ENCODE measurements around the gene MTIF3. TPM values are rescaled to one million over a fixed set of nuclear protein-coding genes. Genes with fewer than 3 reads are reported as not detected.

Gene MTIF3
- total RNA-seq, 1 experiment from 2014 or later = 51.2 TPM

DNA sequence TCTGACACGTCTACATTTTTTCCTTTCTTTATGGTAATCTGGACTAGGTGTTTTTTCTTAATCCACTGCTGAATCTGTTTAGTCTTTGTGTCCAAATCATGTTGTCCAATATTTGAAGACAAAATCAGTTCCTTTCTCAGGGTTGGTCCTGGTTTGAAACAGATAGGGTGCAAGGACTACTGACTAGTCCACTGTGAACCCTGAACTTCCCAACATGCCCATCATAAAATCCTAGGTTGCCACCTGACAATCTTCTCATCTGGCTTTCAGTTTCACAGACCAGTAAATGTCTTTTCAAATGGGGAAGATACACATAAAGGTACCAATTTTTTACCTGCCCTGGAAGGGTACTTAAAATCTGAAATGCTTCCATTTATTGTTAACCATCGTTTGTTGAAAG, 13.2 kb downstream of the MTIF3 start:
- no peak for DNase-seq
- Histone ChIP-seq H3K9me3 (replicated peaks) (no peaks in the 10 kb centered on the region), H3K36me3 (peaks cover 28% of the 10 kb centered on the region), H3K27me3 (no peaks in the 10 kb centered on the region), H3K4me3 (no peak overlapping the region), H3K27ac (no peak overlapping the region), H3K4me1 (no peaks in the 10 kb centered on the region)

DNA sequence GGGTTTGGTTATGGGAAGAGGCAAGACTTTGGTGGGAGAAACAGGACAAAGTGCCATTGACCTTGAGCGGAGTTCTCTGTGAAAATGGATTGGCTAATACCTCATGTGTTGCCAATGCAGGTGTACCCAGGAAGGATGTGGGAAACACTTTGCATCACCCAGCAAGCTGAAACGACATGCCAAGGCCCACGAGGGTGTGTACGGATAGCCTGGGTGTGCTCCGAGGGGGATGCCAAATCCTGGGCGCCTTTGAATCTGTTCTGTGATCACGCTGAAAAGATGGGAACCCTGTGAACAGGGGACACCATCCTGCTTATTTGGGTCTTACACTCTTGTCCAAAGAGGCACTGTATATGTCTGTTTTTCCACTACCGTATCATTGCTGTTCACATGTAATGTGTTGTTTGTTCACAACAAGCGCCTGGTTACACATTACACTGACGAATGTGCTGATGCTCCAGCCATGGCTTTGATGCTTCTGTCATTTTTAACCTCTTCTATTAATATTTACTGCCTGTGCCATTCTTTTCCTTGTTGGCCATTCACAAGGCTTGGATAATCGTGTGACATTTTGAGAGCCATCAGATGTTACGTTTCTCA, 17.7 kb downstream of the MTIF3 start:
- Histone ChIP-seq H3K36me3 (peaks cover 55% of the 10 kb centered on the region), H3K27me3 (no peaks in the 10 kb centered on the region), H3K4me1 (peaks cover 6% of the 10 kb centered on the region; the same call in 1 of the 2 replicates), H3K4me3 (no peak overlapping the region), H3K9me3 (replicated peaks) (no peaks in the 10 kb centered on the region), H3K27ac (no peak overlapping the region)
- DNase-seq = no peak

DNA sequence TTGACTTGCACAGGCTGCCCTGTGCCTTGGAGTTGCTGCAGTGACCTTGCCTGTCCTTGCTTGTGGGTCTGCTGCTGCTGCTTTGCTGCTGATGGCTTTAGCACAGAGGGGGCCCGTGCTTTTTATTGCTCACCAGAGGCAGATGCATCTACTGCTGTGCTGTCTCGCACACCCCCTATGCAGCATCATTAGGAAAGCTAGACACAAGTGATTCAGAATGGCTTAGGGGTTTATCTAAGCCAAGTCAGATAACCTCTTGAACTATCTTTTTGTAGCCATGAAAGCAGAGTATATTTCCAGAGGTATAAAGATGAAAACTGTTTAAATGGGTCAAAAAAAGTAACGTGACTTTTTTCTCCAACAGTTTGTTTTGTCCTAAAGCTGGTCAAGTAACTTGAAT, 18.2 kb downstream of the MTIF3 start:
- no peak overlapping the region for H3K27ac ChIP-seq
- H3K36me3 ChIP-seq = peaks cover 56% of the 10 kb centered on the region
- H3K4me1 ChIP-seq = peaks cover 6% of the 10 kb centered on the region; the same call in 1 of the 2 replicates
- no peaks in the 10 kb centered on the region for H3K9me3 ChIP-seq (replicated peaks)
- H3K27me3 ChIP-seq = no peaks in the 10 kb centered on the region
- no peak for DNase-seq
- no peak overlapping the region for H3K4me3 ChIP-seq

DNA sequence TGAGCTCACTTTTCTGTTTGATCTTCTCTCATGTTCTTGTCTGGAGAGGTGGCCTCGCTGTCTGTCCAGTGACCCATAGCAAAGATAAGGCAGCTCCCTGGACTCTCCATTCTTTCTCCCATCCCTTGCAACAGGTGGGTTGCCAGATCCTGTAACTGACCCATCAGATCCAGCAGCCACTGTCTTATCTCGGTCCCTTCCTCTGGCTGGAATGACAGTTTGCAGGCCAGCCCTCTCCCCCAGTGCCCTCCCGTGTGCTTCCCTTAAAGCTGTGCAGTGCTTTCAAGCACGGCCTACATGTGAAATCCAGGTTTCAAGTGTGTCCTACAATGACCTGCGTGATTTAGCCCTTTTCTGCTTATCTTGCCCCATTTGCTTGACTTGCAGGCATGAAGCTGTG, 22.2 kb downstream of the MTIF3 start:
- no peaks in the 10 kb centered on the region for H3K9me3 ChIP-seq (replicated peaks)
- H3K4me3 ChIP-seq = no peak overlapping the region
- H3K27ac ChIP-seq = no peak overlapping the region
- no peak for DNase-seq
- H3K4me1 ChIP-seq = peaks cover 14% of the 10 kb centered on the region; the same call in 1 of the 2 replicates
- H3K27me3 ChIP-seq = no peaks in the 10 kb centered on the region
- H3K36me3 ChIP-seq = peaks cover 42% of the 10 kb centered on the region

DNA sequence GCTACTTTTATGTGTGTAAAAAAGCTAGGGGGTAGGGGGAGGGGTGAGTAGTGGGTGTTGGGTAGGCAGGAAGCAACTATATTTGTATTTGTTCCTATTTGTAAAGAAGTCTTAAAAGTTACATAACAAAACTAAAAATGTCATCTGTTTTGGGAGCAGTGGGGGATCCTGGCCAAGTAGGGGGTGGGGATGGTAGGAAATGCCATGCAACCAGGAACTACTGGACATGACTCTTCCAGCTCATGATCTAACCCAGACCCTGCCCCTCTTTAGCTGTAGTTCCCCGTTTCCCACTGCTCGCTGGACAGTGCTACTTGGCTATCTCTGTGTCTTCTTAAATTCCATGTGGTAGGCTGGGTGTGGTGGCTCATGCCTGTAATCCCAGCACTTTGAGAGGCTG, 22.7 kb downstream of the MTIF3 start:
- no peaks in the 10 kb centered on the region for H3K9me3 ChIP-seq (replicated peaks)
- peaks cover 14% of the 10 kb centered on the region; the same call in 1 of the 2 replicates for H3K4me1 ChIP-seq
- H3K4me3 ChIP-seq = no peak overlapping the region
- no peak for DNase-seq
- no peak overlapping the region for H3K27ac ChIP-seq
- H3K27me3 ChIP-seq = no peaks in the 10 kb centered on the region
- peaks cover 37% of the 10 kb centered on the region for H3K36me3 ChIP-seq

DNA sequence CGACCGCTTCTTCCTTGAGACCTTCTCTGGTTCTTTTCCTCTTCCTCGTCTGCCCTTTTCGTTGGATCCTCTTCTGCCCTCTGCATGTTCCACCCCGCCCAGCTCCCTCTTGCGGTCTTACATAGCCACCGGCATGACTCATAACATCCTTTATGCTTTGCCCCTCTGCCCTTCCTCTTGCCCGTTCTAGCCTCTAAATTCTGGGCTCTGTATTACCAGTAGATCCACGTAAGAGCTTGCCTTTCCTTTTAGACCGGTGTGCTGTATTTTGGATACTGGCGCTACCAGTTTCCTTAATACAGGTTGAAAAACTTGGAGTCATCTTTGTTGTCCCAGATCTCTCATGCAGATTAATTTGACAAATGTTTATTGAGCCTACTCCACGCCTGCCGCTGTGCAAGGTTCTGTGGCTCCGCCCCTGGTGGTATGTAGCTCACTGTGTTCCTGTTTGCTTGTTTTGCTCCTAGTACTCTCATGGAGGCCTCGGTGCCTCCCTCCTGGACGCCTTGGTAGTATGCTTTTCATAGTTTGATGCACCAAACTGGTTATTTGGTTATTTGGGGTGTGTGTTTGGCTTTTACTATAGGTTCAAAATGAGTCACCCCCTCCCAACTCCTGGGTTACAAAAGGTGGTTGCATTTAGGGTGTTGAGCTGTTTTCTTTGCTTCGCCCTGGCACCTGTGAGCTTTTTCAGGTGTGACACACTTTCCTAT, 24.3 kb downstream of the MTIF3 start:
- Histone ChIP-seq H3K4me1 (peaks cover 14% of the 10 kb centered on the region; the same call in 1 of the 2 replicates), H3K27ac (peak overlapping the region; percentile 73; the same call in 1 of the 2 replicates), H3K9me3 (replicated peaks) (no peaks in the 10 kb centered on the region), H3K27me3 (no peaks in the 10 kb centered on the region), H3K4me3 (peak overlapping the region; percentile 76), H3K36me3 (peaks cover 22% of the 10 kb centered on the region)
- DNase-seq = peak; percentile 78 to 84

DNA sequence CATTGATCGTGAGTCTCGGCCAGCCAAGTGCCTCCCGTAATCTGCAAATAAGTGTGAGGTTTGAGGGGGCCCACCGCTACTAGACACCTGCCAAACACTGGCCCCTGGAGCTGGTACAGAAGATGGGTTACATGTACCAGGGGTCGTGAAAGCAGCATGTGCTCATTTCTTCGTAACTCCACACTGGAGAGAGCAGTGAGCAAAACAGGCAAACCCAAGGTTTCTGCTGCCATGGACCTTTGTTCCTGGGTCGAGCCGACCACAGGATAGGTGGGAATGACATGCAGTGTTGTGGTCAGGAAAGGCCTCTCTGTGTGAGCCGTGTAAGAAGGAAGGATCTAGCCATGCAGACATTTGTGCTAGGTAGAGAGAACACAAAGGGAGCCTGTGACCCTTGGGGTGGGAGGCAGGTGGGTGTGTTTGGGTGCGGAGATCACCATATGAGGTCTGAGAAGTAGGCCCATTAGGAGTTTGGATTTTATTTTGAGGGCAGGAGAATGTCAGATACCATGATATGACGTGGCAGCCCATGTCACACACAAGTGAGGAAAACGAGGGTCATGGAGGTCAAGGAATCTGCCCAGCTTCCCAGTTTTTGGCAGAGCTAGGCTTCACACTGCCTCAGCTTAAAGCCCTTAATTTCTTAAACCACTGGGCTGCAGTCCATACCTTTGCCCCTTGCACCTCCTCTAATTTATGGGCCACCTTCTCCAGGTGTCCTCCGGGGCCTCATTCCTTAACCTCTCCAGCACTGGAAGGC, 25.0 kb downstream of the MTIF3 start:
- peaks cover 14% of the 10 kb centered on the region for H3K36me3 ChIP-seq
- peak overlapping the region; percentile 76 for H3K4me3 ChIP-seq
- peak overlapping the region; percentile 73 for H3K27ac ChIP-seq
- peaks cover 14% of the 10 kb centered on the region; the same call in 1 of the 2 replicates for H3K4me1 ChIP-seq
- H3K27me3 ChIP-seq = no peaks in the 10 kb centered on the region
- DNase-seq = no peak
- H3K9me3 ChIP-seq (replicated peaks) = no peaks in the 10 kb centered on the region

DNA sequence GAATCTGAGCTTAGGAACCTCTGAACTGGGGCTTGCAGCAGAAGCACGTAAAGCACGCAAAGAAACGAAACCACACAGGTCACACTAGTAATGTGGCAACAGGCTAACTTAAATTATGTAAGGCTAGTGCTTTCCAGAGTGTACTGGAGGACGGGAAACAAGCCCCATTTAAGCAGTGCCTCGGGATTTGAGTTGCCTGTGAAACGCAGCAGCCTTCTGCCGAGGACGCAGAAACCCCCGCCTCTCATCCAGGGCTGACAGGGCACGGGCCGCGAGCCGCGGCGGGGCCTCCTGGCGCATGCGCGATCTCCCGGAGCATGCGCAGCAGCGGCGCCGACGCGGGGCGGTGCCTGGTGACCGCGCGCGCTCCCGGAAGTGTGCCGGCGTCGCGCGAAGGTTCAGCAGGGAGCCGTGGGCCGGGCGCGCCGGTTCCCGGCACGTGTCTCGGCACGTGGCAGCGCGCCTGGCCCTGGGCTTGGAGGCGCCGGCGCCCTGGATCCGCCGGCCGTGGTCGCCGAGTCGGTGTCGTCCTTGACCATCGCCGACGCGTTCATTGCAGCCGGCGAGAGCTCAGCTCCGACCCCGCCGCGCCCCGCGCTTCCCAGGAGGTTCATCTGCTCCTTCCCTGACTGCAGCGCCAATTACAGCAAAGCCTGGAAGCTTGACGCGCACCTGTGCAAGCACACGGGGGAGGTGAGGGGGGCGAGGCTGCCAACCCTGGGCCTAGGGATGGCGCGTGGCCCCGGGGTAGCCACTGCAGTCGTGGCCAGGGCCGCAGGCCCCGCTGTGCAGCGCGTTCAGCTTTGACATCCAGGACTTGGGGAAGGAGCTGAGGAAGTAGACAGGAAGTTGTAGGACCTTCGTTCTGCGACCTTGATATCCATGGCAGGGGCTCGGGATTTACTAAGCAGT, 25.9 kb downstream of the MTIF3 start, which contains the start of gene GTF3A:
GTF3A (plus strand) TSS at position 374 of the 912 bp plus-strand sequence.
- Histone ChIP-seq H3K36me3 (peaks cover 7% of the 10 kb centered on the region), H3K9me3 (replicated peaks) (no peaks in the 10 kb centered on the region), H3K4me3 (peak within 1 kb of the TSS; percentile 76), H3K4me1 (peaks cover 10% of the 10 kb centered on the region; the same call in 1 of the 2 replicates), H3K27ac (peak within 1 kb of the TSS; percentile 73), H3K27me3 (no peaks in the 10 kb centered on the region)
- peak; percentile 85 to 90 for DNase-seq

DNA sequence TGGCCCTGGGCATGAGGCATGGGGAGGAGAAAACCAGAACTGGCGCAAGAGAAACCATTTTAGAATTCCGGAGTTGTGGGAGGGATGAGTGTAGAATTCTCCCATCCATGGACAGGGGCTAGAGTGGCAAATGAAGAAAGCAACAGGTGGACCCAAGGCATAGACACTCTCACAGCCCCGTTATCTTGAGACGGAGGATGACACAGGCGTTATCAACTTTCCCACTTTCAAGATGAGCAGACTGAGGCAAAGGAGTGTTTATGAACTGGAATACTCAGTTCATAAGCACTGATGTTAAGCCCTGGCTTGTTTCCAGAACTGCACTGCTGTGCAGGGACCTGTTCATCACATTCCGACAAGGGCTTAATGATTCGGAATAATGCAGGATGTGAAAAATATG, 27.0 kb downstream of the MTIF3 start:
- Histone ChIP-seq H3K36me3 (0 out of 2 replicates have a peak, but pooled peaks cover 4% of the 10 kb centered on the region), H3K9me3 (replicated peaks) (no peaks in the 10 kb centered on the region), H3K27ac (no peak overlapping the region), H3K4me1 (peaks cover 8% of the 10 kb centered on the region; the same call in 1 of the 2 replicates), H3K4me3 (no peak overlapping the region), H3K27me3 (0 out of 2 replicates have a peak, but pooled peaks cover 5% of the 10 kb centered on the region)
- DNase-seq = no peak

DNA sequence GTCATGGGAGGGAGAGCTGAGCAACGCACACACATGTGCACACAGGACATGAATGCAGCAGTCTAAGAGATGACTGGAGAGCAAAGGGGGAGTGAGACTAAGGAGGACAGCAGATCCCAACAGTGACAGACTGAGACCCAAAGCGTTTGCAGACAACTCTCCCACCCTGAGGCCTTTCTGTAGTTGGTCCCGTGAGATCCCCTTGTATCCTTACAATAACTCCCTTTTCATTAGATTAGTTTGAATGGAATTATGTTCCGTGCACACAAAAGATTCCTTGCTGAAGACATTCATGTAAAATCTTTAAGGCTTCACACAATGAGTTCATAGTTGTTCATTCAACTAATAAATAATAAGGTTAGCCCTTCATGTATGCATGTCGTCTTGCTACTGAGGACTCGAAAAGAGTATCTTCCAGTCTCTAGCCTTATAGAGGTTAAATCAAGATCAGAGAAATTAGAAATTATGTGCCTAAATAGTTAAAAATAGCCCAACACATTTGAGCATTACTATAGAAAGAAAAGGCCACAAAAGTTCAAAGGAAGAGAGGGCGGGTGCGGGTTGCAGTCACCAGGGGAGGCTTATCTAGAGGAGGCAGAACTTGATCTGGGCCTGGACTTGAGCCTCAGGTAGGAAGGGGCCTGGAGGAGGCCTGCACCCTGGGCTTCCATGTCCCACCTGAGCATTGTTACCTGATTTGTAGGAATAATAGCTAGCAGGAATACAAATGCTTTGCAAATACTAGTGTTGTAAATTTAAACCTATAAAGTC, 29.1 kb downstream of the MTIF3 start:
- Histone ChIP-seq H3K27ac (no peak overlapping the region), H3K9me3 (replicated peaks) (no peaks in the 10 kb centered on the region), H3K4me3 (no peak overlapping the region), H3K36me3 (no peaks in the 10 kb centered on the region), H3K27me3 (0 out of 2 replicates have a peak, but pooled peaks cover 5% of the 10 kb centered on the region), H3K4me1 (peaks cover 7% of the 10 kb centered on the region; the same call in 1 of the 2 replicates)
- DNase-seq = no peak

DNA sequence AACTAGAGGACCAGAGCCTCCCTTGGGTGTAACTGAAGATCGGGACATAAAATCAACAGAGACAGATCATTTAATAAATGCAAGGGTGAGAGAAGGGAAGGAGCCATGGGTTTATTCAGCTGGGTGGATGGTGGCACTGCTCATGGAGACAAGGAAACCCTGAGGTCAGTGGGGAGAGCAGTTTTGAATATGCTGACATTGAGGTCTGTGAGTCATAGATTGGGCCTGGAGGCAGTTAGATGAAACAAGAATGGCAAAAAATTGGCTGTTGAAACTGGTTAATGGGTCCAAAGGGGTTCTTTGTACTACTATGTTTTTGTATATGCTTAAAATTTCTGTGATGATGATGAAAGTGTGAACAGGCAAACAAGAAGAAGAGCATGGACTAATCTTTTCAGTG, 31.0 kb downstream of the MTIF3 start:
- no peak overlapping the region for H3K4me3 ChIP-seq
- no peaks in the 10 kb centered on the region for H3K36me3 ChIP-seq
- 0 out of 2 replicates have a peak, but pooled peaks cover 5% of the 10 kb centered on the region for H3K27me3 ChIP-seq
- peaks cover 18% of the 10 kb centered on the region for H3K4me1 ChIP-seq
- no peak overlapping the region for H3K27ac ChIP-seq
- H3K9me3 ChIP-seq (replicated peaks) = no peaks in the 10 kb centered on the region
- no peak for DNase-seq

DNA sequence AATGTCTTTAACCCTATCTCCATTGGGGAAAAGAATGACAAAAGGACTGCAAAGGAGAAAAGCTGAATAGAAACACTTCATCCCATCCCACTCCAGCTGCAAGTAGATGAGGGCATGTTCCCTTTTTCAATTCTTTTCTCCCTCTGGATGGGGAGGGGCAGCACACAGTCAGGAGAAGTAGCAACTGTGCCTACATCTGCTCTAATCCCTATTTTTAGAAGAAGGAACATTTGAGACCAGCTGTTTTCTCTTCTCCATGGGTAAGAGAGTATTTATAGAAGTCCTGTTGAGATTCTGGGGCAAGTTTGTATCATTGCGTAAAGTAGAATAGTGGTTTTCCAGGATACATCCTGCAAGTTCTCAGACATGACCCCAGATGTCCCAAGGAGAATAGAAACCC, 35.2 kb downstream of the MTIF3 start:
- DNase-seq = peak; percentile 55 to 68
- H3K36me3 ChIP-seq = no peaks in the 10 kb centered on the region
- H3K4me1 ChIP-seq = peaks cover 18% of the 10 kb centered on the region
- no peaks in the 10 kb centered on the region for H3K9me3 ChIP-seq (replicated peaks)
- H3K27me3 ChIP-seq = 0 out of 2 replicates have a peak, but pooled peaks cover 5% of the 10 kb centered on the region
- H3K4me3 ChIP-seq = no peak overlapping the region
- peak overlapping the region; percentile 29; the same call in 1 of the 2 replicates for H3K27ac ChIP-seq

DNA sequence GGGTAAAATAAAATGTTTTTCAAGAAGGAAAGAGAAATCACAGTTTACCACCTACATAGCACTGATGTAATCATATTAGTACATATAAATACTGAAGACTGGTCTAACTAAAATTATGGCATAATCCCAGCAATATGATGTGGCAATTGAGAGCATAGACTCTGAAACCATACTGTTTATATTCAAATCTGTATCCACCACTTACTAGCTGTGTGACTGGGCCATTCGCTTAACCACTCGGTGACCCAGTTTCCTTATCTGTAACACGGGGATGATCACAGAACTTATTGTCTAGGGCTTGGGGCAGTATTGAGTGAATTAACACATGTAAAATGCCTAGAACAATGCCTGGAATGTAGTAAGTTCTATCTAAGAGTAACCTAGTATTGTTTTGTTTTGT, 39.0 kb downstream of the MTIF3 start:
- Histone ChIP-seq H3K9me3 (replicated peaks) (peaks cover 3% of the 10 kb centered on the region; the same call in 1 of the 2 replicates), H3K4me1 (peaks cover 22% of the 10 kb centered on the region), H3K4me3 (no peak overlapping the region), H3K27ac (no peak overlapping the region), H3K36me3 (no peaks in the 10 kb centered on the region), H3K27me3 (no peaks in the 10 kb centered on the region)
- DNase-seq = no peak
